Activated CD4-positive, alpha-beta T cell treated with anti-CD3 and anti-CD28 coated beads, Interleukin-10, Interleukin-2, amounts not matched to agents 100 ng/mL and 50 ng/mL, durations not matched to agents 16 hours and 8 hours (primary cell): ENCODE results near the gene NFKB2.

Experiments
- DNase-seq: peaks from one replicate; pipeline ENCODE4 v3.0.0-alpha.2; 2020

NFKB2 gene

GRCh38 chr10:102396317-102396650 is 779 bp downstream of the NFKB2 start:
- DNase-seq, result no peak

- DNase-seq, result no peak
Observed at GRCh38 chr10:102396730-102397151, 1.2 kb downstream of the NFKB2 start.

DNA sequence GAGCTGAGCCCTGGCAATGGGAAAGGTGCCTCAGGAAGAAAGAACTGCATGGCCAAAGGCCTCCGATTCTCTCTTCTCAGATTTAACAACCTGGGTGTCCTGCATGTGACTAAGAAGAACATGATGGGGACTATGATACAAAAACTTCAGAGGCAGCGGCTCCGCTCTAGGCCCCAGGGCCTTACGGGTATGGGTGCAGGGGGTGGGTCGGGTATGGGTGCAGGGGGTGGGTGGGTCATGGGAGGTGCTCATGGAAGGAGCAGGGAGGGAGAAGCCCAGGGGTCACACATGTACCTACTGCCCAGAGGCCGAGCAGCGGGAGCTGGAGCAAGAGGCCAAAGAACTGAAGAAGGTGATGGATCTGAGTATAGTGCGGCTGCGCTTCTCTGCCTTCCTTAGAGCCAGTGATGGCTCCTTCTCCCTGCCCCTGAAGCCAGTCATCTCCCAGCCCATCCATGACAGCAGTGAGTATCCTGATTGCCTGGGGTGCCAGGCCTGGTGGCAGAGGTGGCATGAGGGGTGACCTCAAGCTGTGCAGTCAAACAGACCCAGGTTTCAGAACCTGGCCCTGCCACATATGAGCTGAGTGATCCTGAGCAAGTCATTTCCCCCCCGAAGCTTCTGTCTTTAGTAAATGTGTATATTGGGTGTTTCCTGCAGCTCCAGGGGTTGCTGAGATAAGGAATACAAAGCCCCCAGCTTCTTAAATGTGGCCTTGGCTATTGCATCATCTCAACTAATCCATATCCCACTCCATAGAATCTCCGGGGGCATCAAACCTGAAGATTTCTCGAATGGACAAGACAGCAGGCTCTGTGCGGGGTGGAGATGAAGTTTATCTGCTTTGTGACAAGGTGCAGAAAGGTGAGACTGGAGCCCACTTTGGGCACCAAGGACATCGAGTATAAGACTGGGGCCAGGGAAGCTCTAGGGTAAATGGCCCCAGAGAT is 2.0 kb downstream of the NFKB2 start:
- peak; percentile 37 for DNase-seq

- DNase-seq, result no peak
Observed at GRCh38 chr10:102398172-102399020, 2.9 kb downstream of the NFKB2 start.

- DNase-seq, result peak; percentile 93
Observed at GRCh38 chr10:102399217-102400021, 3.9 kb downstream of the NFKB2 start.

DNA sequence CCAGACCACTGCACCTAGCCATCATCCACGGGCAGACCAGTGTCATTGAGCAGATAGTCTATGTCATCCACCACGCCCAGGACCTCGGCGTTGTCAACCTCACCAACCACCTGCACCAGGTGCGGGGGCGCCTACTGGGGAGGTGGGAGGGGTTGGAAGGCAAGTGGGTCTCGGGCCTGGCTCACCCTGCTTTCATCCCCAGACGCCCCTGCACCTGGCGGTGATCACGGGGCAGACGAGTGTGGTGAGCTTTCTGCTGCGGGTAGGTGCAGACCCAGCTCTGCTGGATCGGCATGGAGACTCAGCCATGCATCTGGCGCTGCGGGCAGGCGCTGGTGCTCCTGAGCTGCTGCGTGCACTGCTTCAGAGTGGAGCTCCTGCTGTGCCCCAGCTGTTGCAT is 4.6 kb downstream of the NFKB2 start:
- DNase-seq, result no peak

GRCh38 chr10:102400598-102401341 is 5.3 kb downstream of the NFKB2 start:
- DNase-seq, result no peak

DNA sequence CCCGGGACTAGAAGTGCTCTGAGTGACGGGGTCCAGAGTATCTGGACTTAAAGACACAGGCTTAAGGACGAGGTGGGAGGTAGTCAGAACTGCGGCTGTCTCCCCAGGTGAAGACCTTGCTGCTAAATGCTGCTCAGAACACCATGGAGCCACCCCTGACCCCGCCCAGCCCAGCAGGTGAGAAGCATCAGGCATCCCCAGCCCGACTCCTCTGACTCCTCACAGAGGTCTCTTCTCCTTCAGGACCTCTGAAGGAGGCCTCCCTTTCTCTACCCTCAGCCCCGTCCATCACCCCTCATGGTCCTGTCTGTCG is 5.8 kb downstream of the NFKB2 start:
- no peak for DNase-seq

- DNase-seq, result no peak
Observed at GRCh38 chr10:102401735-102402511, 6.4 kb downstream of the NFKB2 start.

DNA sequence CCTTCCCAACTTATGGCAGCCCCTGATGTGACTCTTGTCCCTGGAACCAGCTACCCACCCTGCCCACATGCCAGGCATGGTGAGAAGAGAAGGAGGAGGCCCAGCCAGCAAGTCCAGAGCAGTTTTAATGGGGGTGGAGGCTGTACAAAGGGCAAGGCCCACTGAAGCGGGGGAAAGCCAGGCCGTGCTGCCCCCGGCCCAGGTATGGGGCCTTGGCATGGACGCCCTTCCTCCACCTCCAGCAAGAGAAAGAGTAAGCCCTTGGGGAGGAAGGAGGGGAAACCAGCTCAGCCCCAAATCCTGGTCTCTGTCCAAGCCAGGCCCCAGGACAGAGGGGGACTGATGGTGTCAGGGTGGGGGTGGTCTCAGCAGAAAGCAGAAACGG is 7.0 kb downstream of the NFKB2 start:
- DNase-seq, result no peak

- no peak for DNase-seq
Observed at GRCh38 chr10:102403115-102403514, 7.6 kb downstream of the NFKB2 start.

DNA sequence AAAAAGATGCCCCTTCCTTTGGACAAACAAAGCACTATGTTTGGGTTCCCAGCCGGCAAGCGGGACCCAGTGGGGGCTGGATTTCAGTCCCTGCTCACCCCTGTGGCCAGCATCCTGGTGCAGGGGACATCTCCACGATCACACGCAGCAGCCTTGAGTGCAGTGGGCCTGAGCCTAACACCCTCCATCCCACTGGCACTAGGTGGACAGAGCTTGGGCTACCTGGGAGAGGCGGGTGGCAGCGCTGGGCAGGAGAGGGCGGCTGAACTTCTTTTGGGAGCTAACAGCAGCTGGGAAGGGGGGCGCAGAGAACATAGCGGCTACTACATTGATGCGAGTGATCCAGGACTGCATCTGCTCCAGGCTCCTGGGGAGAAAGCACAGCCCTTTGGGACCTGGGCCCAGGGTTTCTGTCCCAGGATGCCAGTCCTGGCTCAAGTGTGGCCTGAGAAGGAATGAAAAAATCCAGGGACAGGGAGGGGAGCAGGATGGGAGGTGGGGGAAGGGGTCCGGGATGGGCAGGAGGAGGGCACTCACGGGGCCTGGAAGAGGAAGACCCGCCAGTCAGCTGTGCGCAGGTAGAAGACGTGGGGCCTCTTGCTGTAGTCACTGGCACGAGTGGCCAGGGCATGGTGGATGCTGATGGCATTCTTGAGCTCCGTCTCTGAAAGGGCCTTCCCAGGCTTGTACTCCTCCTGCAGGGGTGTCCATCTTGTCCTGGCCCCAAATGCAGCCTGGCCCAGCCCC is 9.0 kb downstream of the NFKB2 start:
- DNase-seq, result no peak

- no peak for DNase-seq
Observed at GRCh38 chr10:102405108-102405571, 9.6 kb downstream of the NFKB2 start.

DNA sequence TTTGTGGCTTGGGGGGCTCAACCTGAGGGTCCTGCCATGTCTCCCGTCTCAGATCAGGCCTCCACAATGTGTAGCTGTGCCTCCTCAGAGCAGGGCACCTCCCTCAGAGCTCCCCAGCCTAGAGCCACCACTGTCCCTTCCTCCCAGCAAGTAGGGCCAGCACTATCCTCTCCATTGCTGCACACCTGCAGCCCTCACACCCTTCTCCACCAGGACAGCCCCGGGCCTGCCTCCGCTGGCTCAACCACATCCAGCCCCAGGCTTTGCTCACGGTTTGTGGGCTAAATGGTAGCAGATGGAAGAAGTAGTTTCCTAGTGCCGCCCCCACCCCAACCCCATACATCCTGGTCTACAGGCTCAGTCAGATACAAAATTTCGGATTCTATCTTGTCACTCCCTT is 10.1 kb downstream of the NFKB2 start:
- DNase-seq, result no peak

GRCh38 chr10:102406815-102407214 is 11.3 kb downstream of the NFKB2 start:
- DNase-seq, result no peak

GRCh38 chr10:102407425-102408130 is 12.1 kb downstream of the NFKB2 start:
- no peak for DNase-seq

DNA sequence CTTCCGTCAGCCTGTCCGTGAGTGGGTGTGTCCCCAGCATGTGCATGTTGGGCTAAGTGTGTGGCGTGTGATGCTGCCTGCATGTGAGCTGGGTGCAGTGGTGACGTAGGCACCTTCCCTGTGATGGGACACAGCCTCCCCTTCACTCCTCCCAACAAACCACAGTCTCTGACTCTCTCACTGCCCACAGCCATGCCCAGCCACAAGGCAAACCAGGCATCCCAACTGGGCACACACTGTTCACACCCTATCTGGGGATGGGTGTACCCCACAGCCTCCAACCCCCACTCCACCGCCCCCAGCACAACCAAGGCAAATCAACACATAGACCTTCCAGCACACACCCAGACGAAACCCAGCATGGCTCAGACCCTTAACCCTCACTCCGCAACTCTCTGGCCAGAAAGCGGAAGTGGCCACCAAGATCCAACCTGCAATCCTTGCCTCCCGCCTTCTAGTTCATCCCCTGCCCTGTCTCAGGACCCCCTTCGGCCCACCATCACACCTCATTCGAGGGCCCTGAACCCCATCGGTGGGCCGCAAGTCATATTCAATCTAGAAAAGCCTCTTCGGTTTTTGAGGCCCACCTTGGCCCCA is 12.7 kb downstream of the NFKB2 start:
- DNase-seq, result no peak

- peak; percentile 55 for DNase-seq
Observed at GRCh38 chr10:102408728-102409603, 13.5 kb downstream of the NFKB2 start.
